ENCODE results near the gene CSF3R. TPM values are rescaled to one million over a fixed set of nuclear protein-coding genes. Genes with fewer than 3 reads are reported as not detected.

CSF3R gene
- total RNA-seq, 1 experiment from 2014 or later = not detected

- Histone ChIP-seq H3K23me2 (ENCODE audit: insufficient read length, low read depth, low read length, poor library complexity, severe bottlenecking) (no peaks in the 10 kb centered on the region), H3K79me1 (ENCODE audit: insufficient read depth, low read depth, low read length, poor library complexity, severe bottlenecking) (no peaks in the 10 kb centered on the region), H3K18ac (ENCODE audit: insufficient read length, low read depth, low read length) (no peak overlapping the region), H2BK20ac (ENCODE audit: low read depth, low read length, poor library complexity, severe bottlenecking) (no peak overlapping the region), H3K14ac (ENCODE audit: insufficient read depth, low read length) (no peak overlapping the region), H3K79me2 (ENCODE audit: insufficient read depth, low read length) (no peaks in the 10 kb centered on the region), H3T11ph (ENCODE audit: low read length) (no peak overlapping the region), H4K8ac (replicated peaks; ENCODE audit: insufficient read length, low read depth, low read length) (no peak overlapping the region), H2BK5ac (ENCODE audit: insufficient read length, low read length) (no peak overlapping the region), H3K56ac (ENCODE audit: insufficient read length, low read depth, low read length) (no peak overlapping the region), H2BK12ac (ENCODE audit: insufficient read length, low read depth, low read length) (no peak overlapping the region), H3K9ac (ENCODE audit: extremely low read depth, insufficient read length, low read length) (no peak overlapping the region), H2AFZ (ENCODE audit: low read length) (no peak overlapping the region), H3K27ac (ENCODE audit: insufficient read length, low read depth, low read length) (no peak overlapping the region), H3K27me3 (ENCODE audit: insufficient read depth, low read length) (no peaks in the 10 kb centered on the region), H4K91ac (ENCODE audit: insufficient read length, low read depth, low read length) (no peak overlapping the region), H4K20me1 (ENCODE audit: control insufficient read depth, insufficient read depth, insufficient read length) (no peaks in the 10 kb centered on the region), H3K4me2 (ENCODE audit: insufficient read depth, insufficient read length, low read length) (no peak overlapping the region), H3K4ac (ENCODE audit: low read depth, low read length) (no peak overlapping the region), H3K9me3 (ENCODE audit: control insufficient read depth, low read depth, low read length) (no peaks in the 10 kb centered on the region), H2BK15ac (ENCODE audit: low read depth, low read length) (no peak overlapping the region), H2AK5ac (ENCODE audit: insufficient read length, low read length) (no peak overlapping the region), H2BK120ac (ENCODE audit: low read depth, low read length, poor library complexity, severe bottlenecking) (no peak overlapping the region), H3K4me1 (ENCODE audit: insufficient read depth, low read length) (no peaks in the 10 kb centered on the region), H3K23ac (ENCODE audit: insufficient read length, low read depth, low read length) (no peak overlapping the region), H4K5ac (ENCODE audit: insufficient read length, low read depth, low read length) (no peak overlapping the region)
- TF ChIP-seq, protein P1, sequence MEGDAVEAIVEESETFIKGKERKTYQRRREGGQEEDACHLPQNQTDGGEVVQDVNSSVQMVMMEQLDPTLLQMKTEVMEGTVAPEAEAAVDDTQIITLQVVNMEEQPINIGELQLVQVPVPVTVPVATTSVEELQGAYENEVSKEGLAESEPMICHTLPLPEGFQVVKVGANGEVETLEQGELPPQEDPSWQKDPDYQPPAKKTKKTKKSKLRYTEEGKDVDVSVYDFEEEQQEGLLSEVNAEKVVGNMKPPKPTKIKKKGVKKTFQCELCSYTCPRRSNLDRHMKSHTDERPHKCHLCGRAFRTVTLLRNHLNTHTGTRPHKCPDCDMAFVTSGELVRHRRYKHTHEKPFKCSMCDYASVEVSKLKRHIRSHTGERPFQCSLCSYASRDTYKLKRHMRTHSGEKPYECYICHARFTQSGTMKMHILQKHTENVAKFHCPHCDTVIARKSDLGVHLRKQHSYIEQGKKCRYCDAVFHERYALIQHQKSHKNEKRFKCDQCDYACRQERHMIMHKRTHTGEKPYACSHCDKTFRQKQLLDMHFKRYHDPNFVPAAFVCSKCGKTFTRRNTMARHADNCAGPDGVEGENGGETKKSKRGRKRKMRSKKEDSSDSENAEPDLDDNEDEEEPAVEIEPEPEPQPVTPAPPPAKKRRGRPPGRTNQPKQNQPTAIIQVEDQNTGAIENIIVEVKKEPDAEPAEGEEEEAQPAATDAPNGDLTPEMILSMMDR (conservative IDR thresholded peaks at IDR 0.05) = no peak
- Mint-ChIP-seq H3K27me3 (ENCODE audit: low read depth) (peaks cover 3% of the 10 kb centered on the region; the same call in 1 of the 2 replicates), H3K36me3 (ENCODE audit: insufficient read depth in 1 of 3, low read depth in 3 of 3) (no peaks in the 10 kb centered on the region), H3K27ac (no peak overlapping the region), H3K9me3 (no peaks in the 10 kb centered on the region), H3K4me1 (peaks cover 14 to 17% of the 10 kb centered on the region in 2 experiments), H3K4me3 (no peak overlapping the region)
- no peak for DNase-seq
- no CpG with 5 or more reads among the region's 7 CpGs for WGBS (ENCODE audit: extremely low coverage, insufficient read length, low lambda C conversion rate)
Observed at GRCh38 chr1:36510418-36510817, 27.7 kb upstream of the CSF3R start.

All from H9 (cell line).